K562 (cell line): ENCODE measurements around the gene ZSCAN21. TPM values are rescaled to one million over a fixed set of nuclear protein-coding genes. Genes with fewer than 3 reads are reported as not detected.

ENCODE experiments used
- BDP1 ChIP-seq: IDR thresholded peaks from 3 replicates; pipeline ENCODE4 v1.6.1; 2011; ENCODE audit not compliant: insufficient read length, insufficient read depth
- CBX1 ChIP-seq: sonication (generic); IDR thresholded peaks from 2 replicates; pipeline ENCODE4 v1.6.1; 2016; ENCODE audit warnings: antibody characterized with exemption, low read depth, mild to moderate bottlenecking
- CCNT2 ChIP-seq: IDR thresholded peaks from 2 replicates; pipeline ENCODE4 v1.6.1; 2011; ENCODE audit warnings: borderline replicate concordance, low read depth, mild to moderate bottlenecking, moderate library complexity, mixed read lengths, low read length; ENCODE audit not compliant: insufficient read length; ENCODE audit errors: extremely low read depth
- CHD2 ChIP-seq: IDR thresholded peaks from 2 replicates; pipeline ENCODE4 v1.6.1; 2011; ENCODE audit warnings: low read depth, low read length
- DPF2 ChIP-seq: fragments of 450-650 bp; IDR thresholded peaks from 2 replicates; pipeline ENCODE4 v1.6.1; 2016
- FOXP1 ChIP-seq: sonication (generic); formaldehyde crosslinking; IDR thresholded peaks from 2 replicates; pipeline ENCODE4 v1.8.0; 2022; ENCODE audit warnings: mild to moderate bottlenecking, missing genetic modification reagents
- IRF2 ChIP-seq: sonication (generic); formaldehyde crosslinking; IDR thresholded peaks from 2 replicates; pipeline ENCODE4 v1.8.1; 2022; ENCODE audit warnings: mild to moderate bottlenecking, missing genetic modification reagents
- MTF1 ChIP-seq: fragments of 250-450 bp; sonication (Bioruptor Pico); IDR thresholded peaks from 2 replicates; pipeline ENCODE4 v1.9.0; 2021; ENCODE audit warnings: moderate library complexity, mild to moderate bottlenecking, inconsistent platforms, borderline replicate concordance
- MYNN ChIP-seq, 2 experiments: sonication (generic); formaldehyde crosslinking in 1 of 2; IDR thresholded peaks; 2 replicates each; pipeline versions ENCODE4 v1.5.0 to v1.6.1; 2016 to 2020; ENCODE audit warnings: antibody characterized with exemption in 1 of 2, missing genetic modification reagents in 1 of 2
- POLR2G ChIP-seq: fragments of 200-400 bp; formaldehyde crosslinking; IDR thresholded peaks from 2 replicates; pipeline ENCODE4 v1.6.1; 2017; ENCODE audit warnings: low read depth, mild to moderate bottlenecking, antibody characterized with exemption, low read length, moderate library complexity
- RB1 ChIP-seq: fragments of 450-650 bp; IDR thresholded peaks from 2 replicates; pipeline ENCODE4 v1.6.1; 2017; ENCODE audit warnings: low read depth, mild to moderate bottlenecking
- RNF2 ChIP-seq: sonication (generic); IDR thresholded peaks from 2 replicates; pipeline ENCODE4 v1.6.1; 2016
- SMAD1 ChIP-seq: fragments of 150-350 bp; IDR thresholded peaks from 2 replicates; pipeline ENCODE4 v1.6.1; 2014; ENCODE audit warnings: low read length, low read depth; ENCODE audit not compliant: partially characterized antibody
- TRIM25 ChIP-seq: fragments of 450-650 bp; IDR thresholded peaks from 2 replicates; pipeline ENCODE4 v1.7.0; 2016; ENCODE audit warnings: borderline replicate concordance
- ZKSCAN1 ChIP-seq: fragments of 150-350 bp; IDR thresholded peaks from 2 replicates; pipeline ENCODE4 v1.6.1; 2016; ENCODE audit warnings: low read depth, low read length
- ZMIZ1 ChIP-seq, 2 experiments: fragments of 150-350 bp in 1 of 2; IDR thresholded peaks; 2 replicates each; pipeline ENCODE4 v1.6.1; 2012 to 2016; ENCODE audit warnings: low read depth in 2 of 2, low read length in 2 of 2, mild to moderate bottlenecking in 1 of 2, moderate library complexity in 1 of 2
- ZNF140 ChIP-seq: fragments of 250-450 bp; sonication (Bioruptor Pico); IDR thresholded peaks from 2 replicates; pipeline ENCODE4 v1.8.0; 2021; ENCODE audit warnings: moderate library complexity, mild to moderate bottlenecking, inconsistent platforms
- ZNF175 ChIP-seq: fragments of 200-800 bp; sonication (Bioruptor generic); IDR thresholded peaks from 2 replicates; pipeline ENCODE4 v1.6.1; 2016; ENCODE audit warnings: low read depth, mild to moderate bottlenecking, missing genetic modification characterization, missing compliant biosample characterization
- ZNF232 ChIP-seq: sonication (generic); formaldehyde crosslinking; IDR thresholded peaks from 2 replicates; pipeline ENCODE4 v1.8.0; 2022; ENCODE audit warnings: mild to moderate bottlenecking, missing genetic modification reagents
- polyA plus RNA-seq, 8 experiments: library from polyadenylated mRNA; depleted of rRNA in 4 of 8; stranded (reverse) in 5 of 8; unstranded in 3 of 8; fragments of >200 nt; fragmentation: Nextera tagmentation in 2 of 8; fragmentation: Illumina TruSeq in 1 of 8; extraction: Ambion mirVana in 2 of 8; extraction: Trizol in 1 of 8; gene quantifications; 2 replicates each; pipeline versions ENCODE4 v1.2.1 to v1.2.3, GENCODE V29; 2011 to 2014; ENCODE audit warnings: inconsistent platforms in 1 of 8, missing spikeins in 1 of 8
- total RNA-seq, 7 experiments: library from RNA; depleted of rRNA in 6 of 7; stranded (reverse); fragments of >200 nt in 6 of 7; fragmentation: Illumina TruSeq in 2 of 7; extraction: Trizol in 2 of 7; gene quantifications; 2 replicates each; pipeline versions ENCODE4 v1.2.1 to v1.2.3, GENCODE V29; 2011 to 2021; ENCODE audit warnings: low replicate concordance in 1 of 7
- TF ChIP-seq, protein P1 (sequence below): sonication (generic); formaldehyde crosslinking; IDR thresholded peaks from 2 replicates; pipeline ENCODE4 v1.8.1; 2023; ENCODE audit warnings: mild to moderate bottlenecking, missing genetic modification reagents

ZSCAN21 gene
- total and polyA plus RNA-seq, 9 of the 15 experiments (the other 6 are each of a cell fraction or from before 2014, with no cell fraction given) = 5.9 to 15.5 (median 13.2) TPM

- TF ChIP-seq, protein P1, sequence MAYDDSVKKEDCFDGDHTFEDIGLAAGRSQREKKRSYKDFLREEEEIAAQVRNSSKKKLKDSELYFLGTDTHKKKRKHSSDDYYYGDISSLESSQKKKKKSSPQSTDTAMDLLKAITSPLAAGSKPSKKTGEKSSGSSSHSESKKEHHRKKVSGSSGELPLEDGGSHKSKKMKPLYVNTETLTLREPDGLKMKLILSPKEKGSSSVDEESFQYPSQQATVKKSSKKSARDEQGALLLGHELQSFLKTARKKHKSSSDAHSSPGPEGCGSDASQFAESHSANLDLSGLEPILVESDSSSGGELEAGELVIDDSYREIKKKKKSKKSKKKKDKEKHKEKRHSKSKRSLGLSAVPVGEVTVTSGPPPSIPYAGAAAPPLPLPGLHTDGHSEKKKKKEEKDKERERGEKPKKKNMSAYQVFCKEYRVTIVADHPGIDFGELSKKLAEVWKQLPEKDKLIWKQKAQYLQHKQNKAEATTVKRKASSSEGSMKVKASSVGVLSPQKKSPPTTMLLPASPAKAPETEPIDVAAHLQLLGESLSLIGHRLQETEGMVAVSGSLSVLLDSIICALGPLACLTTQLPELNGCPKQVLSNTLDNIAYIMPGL (CRISPR knock-in tag) = peak; percentile 100
- TF ChIP-seq ZMIZ1 (IDR thresholded peaks at IDR 0.05; ENCODE audit: low read depth in 2 of 2, low read length in 2 of 2) (peak in 1 of 2 experiments; percentile 35; a peak in 1 of 4 replicates), POLR2G (peak; percentile 99), CHD2 (peak; percentile 13; the same call in 1 of the 2 replicates), MYNN (IDR thresholded peaks at IDR 0.05) (no peak), MYNN (CRISPR knock-in tag; IDR thresholded peaks at IDR 0.05) (no peak), ZKSCAN1 (peak; percentile 39), ZNF175 (peak; percentile 60; the same call in 1 of the 2 replicates), MTF1 (CRISPR knock-in tag) (0 out of 2 replicates have a peak, but pooled peaks have one; percentile 41), SMAD1 (peak; percentile 64), RNF2 (peak; percentile 90), DPF2 (0 out of 2 replicates have a peak, but pooled peaks have one; percentile 40), CCNT2 (peak; percentile 93), TRIM25 (no peak), BDP1 (no peak), IRF2 (peak; percentile 91), CBX1 (peak; percentile 96), ZNF232 (CRISPR knock-in tag) (peak; percentile 98), ZNF140 (CRISPR knock-in tag) (no peak), FOXP1 (CRISPR knock-in tag) (peak; percentile 99), RB1 (peak; percentile 97)
Measured at GRCh38 chr7:100088621-100089457, 39.3 kb downstream of the ZSCAN21 start, which contains the start of gene COPS6 (continued).
